Spleen (tissue), 11 donors: ENCODE data around the gene NT5C1A. TPM values are rescaled to one million over a fixed set of nuclear protein-coding genes. Genes with fewer than 3 reads are reported as not detected.

Experiments used
- DNase-seq: peaks from one replicate; pipeline ENCODE4 v3.0.0-alpha.2; 2020
- H3K27ac ChIP-seq, 8 donors: fragments of 200-600 bp; sonication (generic) in 7 of 8; 1 replicate in 4 of 8; 2 replicates in 4 of 8; pipeline versions ENCODE4 v1.5.0 to v1.8.0; 2016 to 2021; ENCODE audit warnings: inconsistent platforms in 4 of 8, mild to moderate bottlenecking in 4 of 8, moderate library complexity in 1 of 8
- H3K27me3 ChIP-seq, 7 donors: fragments of 200-600 bp; sonication (generic) in 6 of 7; replicated peaks in 1 of 7; 1 replicate in 4 of 7; 2 replicates in 3 of 7; pipeline versions ENCODE4 v1.5.0 to v1.8.0; 2016 to 2021; ENCODE audit warnings: inconsistent platforms in 3 of 7, mild to moderate bottlenecking in 1 of 7
- H3K36me3 ChIP-seq, 6 donors: fragments of 200-600 bp; sonication (generic) in 5 of 6; 1 replicate in 4 of 6; 2 replicates in 2 of 6; pipeline versions ENCODE4 v1.5.0 to v1.8.0; 2016 to 2021; ENCODE audit warnings: inconsistent platforms in 2 of 6
- H3K4me1 ChIP-seq, 6 donors: fragments of 200-600 bp; sonication (generic) in 5 of 6; 1 replicate in 3 of 6; 2 replicates in 3 of 6; pipeline versions ENCODE4 v1.5.0 to v1.8.0; 2016 to 2021; ENCODE audit warnings: inconsistent platforms in 3 of 6
- H3K4me3 ChIP-seq, 8 donors: fragments of 200-600 bp; sonication (generic) in 7 of 8; 1 replicate in 4 of 8; 2 replicates in 4 of 8; pipeline versions ENCODE4 v1.5.0 to v1.8.0; 2016 to 2021; ENCODE audit warnings: inconsistent platforms in 4 of 8, mild to moderate bottlenecking in 4 of 8, moderate library complexity in 2 of 8
- H3K9me3 ChIP-seq, 8 donors: fragments of 200-600 bp; sonication (generic) in 7 of 8; 1 replicate in 4 of 8; 2 replicates in 4 of 8; pipeline versions ENCODE4 v1.5.0 to v1.8.0; 2016 to 2021; ENCODE audit warnings: inconsistent platforms in 4 of 8
- POLR2A ChIP-seq, 3 donors: fragments of 450-650 bp; IDR thresholded peaks; one replicate each; pipeline ENCODE4 v1.5.1; 2017; ENCODE audit warnings: antibody characterized with exemption in 3 of 3, mild to moderate bottlenecking in 1 of 3
- POLR2AphosphoS5 ChIP-seq, 3 donors: sonication (generic); formaldehyde crosslinking; IDR thresholded peaks; one replicate each; pipeline ENCODE4 v1.5.1; 2017; ENCODE audit warnings: antibody characterized with exemption in 3 of 3
- WGBS, 5 donors: extraction: QIAGEN DNeasy Blood & Tissue Kit in 3 of 5; methylation state at CpG; one replicate each; pipeline versions ENCODE4 v1.1.5 to v1.1.7; 2013 to 2018; 5-methylcytosine and 5-hydroxymethylcytosine counted together
- intact Hi-C: fragments of 100-400 bp; cut with DNase I; formaldehyde crosslinking; loops from one replicate; pipeline ENCODE4 v1.15.0; 2023; ENCODE audit warnings: low total_unique reads
- polyA plus RNA-seq, 3 donors: library from polyadenylated mRNA; stranded (reverse); fragments of 200-250 nt; gene quantifications; one replicate each; pipeline ENCODE4 v1.2.1, GENCODE V29; 2013
- total RNA-seq, 7 donors: library from RNA; depleted of rRNA in 3 of 7; stranded (reverse); fragments of >200 nt in 3 of 7; fragmentation: NEBNext Ultra II Directional in 4 of 7; extraction: Animal tissue kit (Norgen Biotek cat#: 25700) in 4 of 7; gene quantifications; one replicate each; pipeline versions ENCODE4 v1.1.0 to v1.2.1, GENCODE V29; 2016 to 2021
- TF ChIP-seq, protein P1 (sequence below), 11 experiments: fragments of 200-600 bp in 7 of 11; fragments of 450-650 bp in 4 of 11; sonication (generic) in 4 of 11; IDR thresholded peaks in 8 of 11; conservative IDR thresholded peaks in 3 of 11; 1 replicate in 7 of 11; 2 replicates in 4 of 11; pipeline versions ENCODE4 v1.4.0 to v1.8.0; 2016 to 2021; ENCODE audit warnings: antibody characterized with exemption in 11 of 11, inconsistent platforms in 4 of 11, mild to moderate bottlenecking in 1 of 11
- donor health status: healthy with polysubstance abuse.
- donor health status: DM: no; HTN: no; CAD: no; lungs with moderate emphysema.
- donor health status: DM: no; HTN: no; CAD: no.
- donor health status: Bipolar disorder and iron deficiency.
- donor health status: healthy.
- donor health status: DM: no; HTN: no; CAD: no.
- donor health status: DM: yes; HTN: yes; CAD: no.

Gene NT5C1A
- total and polyA plus RNA-seq, 10 donors = 0.23 TPM; not detected in 9

DNA sequence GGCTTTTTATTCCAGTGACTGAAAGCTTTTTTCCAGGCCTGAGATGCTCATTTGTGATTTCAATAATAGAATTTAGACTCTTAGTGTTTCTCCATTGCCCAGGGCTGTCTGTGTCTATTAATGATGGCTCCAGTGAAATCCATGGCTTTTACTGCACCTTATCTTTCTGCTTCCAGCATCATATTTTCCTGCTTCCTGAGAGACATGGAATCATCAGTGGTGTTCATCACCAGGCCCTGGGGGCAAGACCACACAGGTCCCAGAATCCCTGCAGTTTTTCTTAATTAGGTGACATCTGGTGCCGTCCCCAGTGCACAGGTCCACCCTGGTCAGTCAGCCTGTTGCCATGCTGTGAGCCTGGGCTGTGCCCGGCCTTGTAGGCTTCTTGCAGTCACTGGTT, 15.5 kb downstream of the NT5C1A start:
- no peak overlapping the region for H3K4me3 ChIP-seq
- H3K27me3 ChIP-seq = peaks cover 0 to 13% (median 0%) of the 10 kb centered on the region in 7 donors
- no peaks in the 10 kb centered on the region for H3K36me3 ChIP-seq
- intact Hi-C loops = no loop called here
- TF ChIP-seq POLR2A (IDR thresholded peaks at IDR 0.05) (no peak), POLR2AphosphoS5 (IDR thresholded peaks at IDR 0.05) (no peak)
- TF ChIP-seq, protein P1, sequence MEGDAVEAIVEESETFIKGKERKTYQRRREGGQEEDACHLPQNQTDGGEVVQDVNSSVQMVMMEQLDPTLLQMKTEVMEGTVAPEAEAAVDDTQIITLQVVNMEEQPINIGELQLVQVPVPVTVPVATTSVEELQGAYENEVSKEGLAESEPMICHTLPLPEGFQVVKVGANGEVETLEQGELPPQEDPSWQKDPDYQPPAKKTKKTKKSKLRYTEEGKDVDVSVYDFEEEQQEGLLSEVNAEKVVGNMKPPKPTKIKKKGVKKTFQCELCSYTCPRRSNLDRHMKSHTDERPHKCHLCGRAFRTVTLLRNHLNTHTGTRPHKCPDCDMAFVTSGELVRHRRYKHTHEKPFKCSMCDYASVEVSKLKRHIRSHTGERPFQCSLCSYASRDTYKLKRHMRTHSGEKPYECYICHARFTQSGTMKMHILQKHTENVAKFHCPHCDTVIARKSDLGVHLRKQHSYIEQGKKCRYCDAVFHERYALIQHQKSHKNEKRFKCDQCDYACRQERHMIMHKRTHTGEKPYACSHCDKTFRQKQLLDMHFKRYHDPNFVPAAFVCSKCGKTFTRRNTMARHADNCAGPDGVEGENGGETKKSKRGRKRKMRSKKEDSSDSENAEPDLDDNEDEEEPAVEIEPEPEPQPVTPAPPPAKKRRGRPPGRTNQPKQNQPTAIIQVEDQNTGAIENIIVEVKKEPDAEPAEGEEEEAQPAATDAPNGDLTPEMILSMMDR (IDR thresholded peaks at IDR 0.05 in 8 of 11, conservative IDR thresholded peaks at IDR 0.05 in 3 of 11) = no peak
- no peak overlapping the region for H3K27ac ChIP-seq
- H3K4me1 ChIP-seq = peaks cover 0 to 11% (median 3%) of the 10 kb centered on the region in 6 donors
- 81 to 100% (median 85%) methylated on average over 2 of the region's 2 CpGs for WGBS, 5 donors
- DNase-seq = no peak
- H3K9me3 ChIP-seq = no peaks in the 10 kb centered on the region

DNA sequence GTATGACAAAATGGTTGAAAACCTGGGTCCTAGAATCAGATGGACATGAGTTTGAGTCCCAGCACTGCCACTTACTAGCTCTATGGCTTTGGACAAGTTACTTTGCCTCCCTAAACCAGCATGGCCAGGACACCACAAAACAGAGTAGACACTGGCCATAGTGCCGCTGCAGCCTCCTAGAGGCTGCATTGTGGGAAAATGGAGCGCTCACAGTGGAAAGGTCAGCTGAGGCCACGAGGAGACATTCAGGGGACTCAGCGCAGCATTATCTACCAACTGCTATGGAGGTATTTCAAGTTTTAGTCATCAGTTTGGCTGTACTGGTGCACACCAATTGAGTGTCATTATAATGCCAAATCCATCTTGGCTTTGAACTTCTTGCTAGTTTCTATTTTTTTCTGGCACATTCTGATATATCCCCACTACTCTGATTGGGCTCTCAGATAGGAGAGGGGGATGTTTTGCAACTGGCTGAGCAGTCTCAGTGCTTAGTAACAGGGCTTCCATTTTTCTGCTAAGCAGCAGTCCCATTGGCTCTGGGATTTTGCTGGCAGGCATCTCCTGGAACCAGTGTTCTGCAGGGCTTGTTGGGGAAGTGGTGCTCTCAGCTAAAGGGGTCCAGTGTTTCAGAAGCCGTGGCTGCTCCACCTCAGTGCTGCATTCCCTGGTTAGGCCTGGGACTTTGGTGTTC, 16.2 kb downstream of the NT5C1A start:
- Histone ChIP-seq H3K27ac (no peak overlapping the region), H3K9me3 (no peaks in the 10 kb centered on the region), H3K36me3 (no peaks in the 10 kb centered on the region), H3K4me1 (peaks cover 0 to 11% (median 3%) of the 10 kb centered on the region in 6 donors), H3K4me3 (no peak overlapping the region), H3K27me3 (peaks cover 0 to 13% (median 0%) of the 10 kb centered on the region in 7 donors)
- intact Hi-C loops = no loop called here
- TF ChIP-seq POLR2A (IDR thresholded peaks at IDR 0.05) = no peak
- no peak for TF ChIP-seq POLR2AphosphoS5 (IDR thresholded peaks at IDR 0.05)
- TF ChIP-seq, protein P1 (IDR thresholded peaks at IDR 0.05 in 8 of 11, conservative IDR thresholded peaks at IDR 0.05 in 3 of 11) = no peak
- DNase-seq = no peak
- WGBS, 5 donors = 77 to 86% (median 80%) methylated on average over 5 of the region's 5 CpGs

DNA sequence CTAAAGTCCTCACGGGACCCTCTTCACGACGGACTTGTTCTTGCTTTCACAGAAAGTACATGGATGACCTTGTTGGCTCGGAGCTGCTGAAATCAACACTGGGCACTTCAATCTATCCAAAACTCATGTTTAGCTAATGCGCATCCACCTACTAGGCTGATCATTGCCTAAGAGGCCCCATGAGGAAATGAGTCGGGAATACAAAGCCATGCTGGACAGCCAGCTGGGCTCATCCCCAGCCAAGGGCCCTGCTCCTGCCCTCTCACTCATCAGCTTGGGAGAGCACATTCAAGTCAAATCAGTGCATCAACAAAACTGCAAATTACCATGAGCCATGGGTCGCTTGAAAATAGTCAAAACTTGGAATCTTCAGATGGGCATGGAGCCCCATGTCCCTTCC, 17.6 kb downstream of the NT5C1A start:
- Histone ChIP-seq H3K36me3 (no peaks in the 10 kb centered on the region), H3K9me3 (no peaks in the 10 kb centered on the region), H3K27ac (no peak overlapping the region), H3K27me3 (peaks cover 0 to 13% (median 0%) of the 10 kb centered on the region in 7 donors), H3K4me3 (no peak overlapping the region), H3K4me1 (peaks cover 0 to 11% (median 3%) of the 10 kb centered on the region in 6 donors)
- TF ChIP-seq POLR2AphosphoS5 (IDR thresholded peaks at IDR 0.05) (no peak), POLR2A (IDR thresholded peaks at IDR 0.05) (no peak)
- TF ChIP-seq, protein P1 (IDR thresholded peaks at IDR 0.05 in 8 of 11, conservative IDR thresholded peaks at IDR 0.05 in 3 of 11) = no peak
- DNase-seq = no peak
- WGBS, 5 donors = 68 to 87% (median 84%) methylated on average over 6 to 7 of the region's 7 CpGs
- intact Hi-C loops = no loop called here

DNA sequence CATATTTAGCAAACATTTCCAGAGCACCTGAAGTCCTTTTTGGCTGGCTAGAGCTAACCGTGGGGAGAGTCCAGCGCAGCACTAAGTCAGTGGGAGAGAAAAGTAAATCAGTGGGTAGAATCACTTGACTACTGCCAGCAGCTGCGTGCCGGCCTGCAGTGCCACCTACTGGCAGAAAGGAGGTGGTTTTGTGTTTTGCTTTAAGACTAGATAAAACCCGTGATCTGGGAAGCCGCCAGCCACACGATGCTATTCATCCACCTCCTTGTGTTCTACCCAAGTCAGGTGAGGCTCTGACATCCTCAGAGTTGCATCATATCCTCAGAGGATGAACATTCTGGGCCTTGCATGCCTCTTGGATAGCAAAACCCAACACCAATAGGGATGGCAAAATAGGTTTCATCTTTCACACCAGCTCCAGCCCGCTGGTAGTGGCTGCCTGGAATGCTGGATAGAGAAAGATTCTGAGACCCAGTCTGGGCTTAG, 18.3 kb downstream of the NT5C1A start:
- Histone ChIP-seq H3K4me3 (peak overlapping the region in 1 of 8 donors; percentile 3), H3K27ac (no peak overlapping the region), H3K9me3 (no peaks in the 10 kb centered on the region), H3K36me3 (no peaks in the 10 kb centered on the region), H3K4me1 (peaks cover 0 to 11% (median 3%) of the 10 kb centered on the region in 6 donors), H3K27me3 (peaks cover 0 to 13% (median 0%) of the 10 kb centered on the region in 7 donors)
- DNase-seq = peak; percentile 89
- TF ChIP-seq, protein P1 (IDR thresholded peaks at IDR 0.05 in 8 of 11, conservative IDR thresholded peaks at IDR 0.05 in 3 of 11) = peak; percentile 31 to 87 (median 76)
- no peak for TF ChIP-seq POLR2A (IDR thresholded peaks at IDR 0.05)
- intact Hi-C loops = loop anchor here (2.0 kb wide), 1 partner anchor 47 kb away; no protein-coding TSS in a partner anchor
- 8 to 11% (median 9%) methylated on average over 8 of the region's 8 CpGs for WGBS, 5 donors
